Left ventricle myocardium inferior (tissue), 1 donor: ENCODE results near the gene KRT12. TPM values are rescaled to one million over a fixed set of nuclear protein-coding genes. Genes with fewer than 3 reads are reported as not detected.

ENCODE experiments used
- DNase-seq: peaks from one replicate; pipeline ENCODE4 v3.0.0-alpha.2; 2020
- H3K27ac ChIP-seq: fragments of 200-600 bp; replicated peaks from 2 replicates; pipeline ENCODE4 v1.8.0; 2021
- H3K27me3 ChIP-seq: fragments of 200-600 bp; 2 replicates; pipeline ENCODE4 v1.8.0; 2021; ENCODE audit warnings: low read depth
- H3K36me3 ChIP-seq: fragments of 200-600 bp; 2 replicates; pipeline ENCODE4 v1.8.0; 2021
- H3K4me1 ChIP-seq: fragments of 200-600 bp; 2 replicates; pipeline ENCODE4 v1.8.0; 2021
- H3K4me3 ChIP-seq: fragments of 200-600 bp; 2 replicates; pipeline ENCODE4 v1.8.0; 2021; ENCODE audit warnings: mild to moderate bottlenecking, moderate library complexity
- H3K9me3 ChIP-seq: fragments of 200-600 bp; replicated peaks from 2 replicates; pipeline ENCODE4 v1.8.0; 2021
- CTCF ChIP-seq: fragments of 200-600 bp; IDR thresholded peaks from 2 replicates; pipeline ENCODE4 v1.8.0; 2021; ENCODE audit warnings: antibody characterized with exemption, mild to moderate bottlenecking, borderline replicate concordance
- intact Hi-C: fragments of 100-400 bp; cut with micrococcal nuclease; formaldehyde crosslinking; loops from one replicate; pipeline ENCODE4 v1.11.0; 2022
- total RNA-seq: library from RNA; stranded (reverse); fragmentation: NEBNext Ultra II Directional; extraction: Animal tissue kit (Norgen Biotek cat#: 25700); gene quantifications from one replicate; pipeline ENCODE4 v1.2.1, GENCODE V29; 2021
- donor health status: DM: no; HTN: yes; CAD: no; lungs with severe emphysema.

The KRT12 gene
- total RNA-seq, 1 donor from 2014 or later: not detected

GRCh38 chr17:40850293-40850972 is 16.6 kb downstream of the KRT12 start:
- Histone ChIP-seq H3K4me1 (no peaks in the 10 kb centered on the region), H3K27ac (no peak overlapping the region), H3K27me3 (peaks cover 5% of the 10 kb centered on the region), H3K36me3 (no peaks in the 10 kb centered on the region), H3K4me3 (no peak overlapping the region), H3K9me3 (no peaks in the 10 kb centered on the region)
- no peak for DNase-seq
- no peak for TF ChIP-seq CTCF
- intact Hi-C loops: loop anchor here (10.0 kb wide), 1 partner anchor 46 kb away; no protein-coding TSS in a partner anchor

- no peak for DNase-seq
- intact Hi-C loops: loop anchor here (10.0 kb wide), 1 partner anchor 45 kb away; no protein-coding TSS in a partner anchor
- TF ChIP-seq CTCF: no peak
These were observed 17.3 kb downstream of the KRT12 start for GRCh38 chr17:40849723-40850122.

GRCh38 chr17:40848583-40849235 is 18.3 kb downstream of the KRT12 start:
- Histone ChIP-seq H3K4me3 (no peak overlapping the region), H3K36me3 (no peaks in the 10 kb centered on the region), H3K4me1 (no peaks in the 10 kb centered on the region), H3K27me3 (peaks cover 5% of the 10 kb centered on the region), H3K27ac (no peak overlapping the region), H3K9me3 (no peaks in the 10 kb centered on the region)
- no peak for TF ChIP-seq CTCF
- intact Hi-C loops: no loop called here
- no peak for DNase-seq

More at GRCh38 chr17:40849723-40850122, 17.3 kb downstream of the KRT12 start:
- no peak overlapping the region for H3K4me3 ChIP-seq
- H3K27ac ChIP-seq: no peak overlapping the region
- H3K9me3 ChIP-seq: no peaks in the 10 kb centered on the region
- no peaks in the 10 kb centered on the region for H3K36me3 ChIP-seq
- H3K27me3 ChIP-seq: peaks cover 5% of the 10 kb centered on the region
- no peaks in the 10 kb centered on the region for H3K4me1 ChIP-seq

GRCh38 chr17:40846515-40847144 is 20.4 kb downstream of the KRT12 start:
- H3K27me3 ChIP-seq: peaks cover 5% of the 10 kb centered on the region
- H3K27ac ChIP-seq: no peak overlapping the region
- TF ChIP-seq CTCF: no peak
- intact Hi-C loops: no loop called here
- DNase-seq: no peak
- H3K4me3 ChIP-seq: no peak overlapping the region
- no peaks in the 10 kb centered on the region for H3K4me1 ChIP-seq
- H3K9me3 ChIP-seq: no peaks in the 10 kb centered on the region
- H3K36me3 ChIP-seq: no peaks in the 10 kb centered on the region

- Histone ChIP-seq H3K4me1 (no peaks in the 10 kb centered on the region), H3K36me3 (no peaks in the 10 kb centered on the region), H3K9me3 (no peaks in the 10 kb centered on the region), H3K4me3 (no peak overlapping the region), H3K27me3 (no peaks in the 10 kb centered on the region), H3K27ac (no peak overlapping the region)
- intact Hi-C loops: no loop called here
- no peak for DNase-seq
- TF ChIP-seq CTCF: no peak
These were observed 22.3 kb downstream of the KRT12 start for GRCh38 chr17:40844671-40845107.
